Stimulated activated CD8-positive, alpha-beta memory T cell treated with anti-CD3 and anti-CD28 coated beads, Interleukin-15, amount 100 ng/mL, for 1 hour (primary cell): ENCODE data around the gene CARMIL1.
"Not testable (repeated sequence)": the region's sequence is repeated elsewhere in the genome, so short reads cannot be mapped to it uniquely, and the experiment has no call there.

Experiments
- DNase-seq: peaks from one replicate; pipeline ENCODE4 v3.0.0-alpha.2; 2020; ENCODE audit warnings: low read depth

CARMIL1 gene

GRCh38 chr6:25579391-25579883, 300.3 kb downstream of the CARMIL1 start:
- no peak for DNase-seq

- DNase-seq = no peak
These were observed 300.8 kb downstream of the CARMIL1 start for GRCh38 chr6:25579902-25580495.

- no peak for DNase-seq
These were observed 302.9 kb downstream of the CARMIL1 start for GRCh38 chr6:25582101-25582500.

GRCh38 chr6:25583099-25583498, 303.9 kb downstream of the CARMIL1 start:
- no peak for DNase-seq

- DNase-seq = no peak
These were observed 304.7 kb downstream of the CARMIL1 start for GRCh38 chr6:25583906-25584305.

GRCh38 chr6:25585225-25585624, 306.1 kb downstream of the CARMIL1 start:
- DNase-seq = no peak

GRCh38 chr6:25586119-25586518, 306.9 kb downstream of the CARMIL1 start:
- DNase-seq = not testable (repeated sequence)

- DNase-seq = no peak
These were observed 307.8 kb downstream of the CARMIL1 start for GRCh38 chr6:25586927-25587326.

- DNase-seq = no peak
These were observed 311.8 kb downstream of the CARMIL1 start for GRCh38 chr6:25590986-25591385.

- DNase-seq = no peak
These were observed 318.0 kb downstream of the CARMIL1 start for GRCh38 chr6:25596928-25597818.

- DNase-seq = no peak
These were observed 320.4 kb downstream of the CARMIL1 start for GRCh38 chr6:25599516-25600085.

- DNase-seq = no peak
These were observed 322.9 kb downstream of the CARMIL1 start for GRCh38 chr6:25601800-25602673.

GRCh38 chr6:25602674-25602982, 323.5 kb downstream of the CARMIL1 start:
- no peak for DNase-seq

- no peak for DNase-seq
These were observed 324.1 kb downstream of the CARMIL1 start for GRCh38 chr6:25603251-25603650.

GRCh38 chr6:25606151-25606550, 327.0 kb downstream of the CARMIL1 start:
- DNase-seq = no peak

GRCh38 chr6:25608558-25609174, 329.5 kb downstream of the CARMIL1 start:
- DNase-seq = no peak

GRCh38 chr6:25612666-25613065, 333.5 kb downstream of the CARMIL1 start:
- no peak for DNase-seq

GRCh38 chr6:25613415-25613814, 334.2 kb downstream of the CARMIL1 start:
- no peak for DNase-seq

GRCh38 chr6:25614052-25614451, 334.9 kb downstream of the CARMIL1 start:
- DNase-seq = no peak

- DNase-seq = no peak
These were observed 336.3 kb downstream of the CARMIL1 start for GRCh38 chr6:25615471-25615870.

- DNase-seq = no peak
These were observed 338.8 kb downstream of the CARMIL1 start for GRCh38 chr6:25617997-25618396.

GRCh38 chr6:25619217-25619616, 340.0 kb downstream of the CARMIL1 start:
- DNase-seq = no peak
